Measurements from ENCODE around the gene AARS2.

DNA sequence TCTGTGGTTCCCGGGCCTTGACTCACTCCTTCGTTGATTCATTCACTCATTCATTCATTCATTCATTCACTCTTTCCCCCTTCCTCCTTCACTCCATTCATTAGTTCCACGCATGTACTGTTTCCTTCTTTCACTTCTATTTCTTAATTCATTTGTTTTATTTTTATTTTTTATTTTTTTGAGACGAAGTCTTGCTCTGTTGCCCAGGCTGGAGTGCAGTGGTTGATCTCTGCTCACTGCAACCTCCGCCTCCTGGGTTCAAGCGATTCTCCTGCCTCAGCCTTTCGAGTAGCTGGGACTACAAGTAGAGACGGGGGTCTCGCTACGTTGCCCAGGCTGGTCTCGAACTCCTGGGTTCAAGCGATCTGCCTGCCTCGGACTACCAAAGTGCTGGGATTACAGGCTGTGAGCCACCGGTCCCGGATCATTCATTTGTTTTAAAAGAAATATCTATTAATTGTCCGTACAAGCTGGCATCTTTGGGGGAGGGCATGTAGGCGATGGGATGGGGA lies 47.4 kb downstream of the AARS2 start:
- TF ChIP-seq, protein P1, sequence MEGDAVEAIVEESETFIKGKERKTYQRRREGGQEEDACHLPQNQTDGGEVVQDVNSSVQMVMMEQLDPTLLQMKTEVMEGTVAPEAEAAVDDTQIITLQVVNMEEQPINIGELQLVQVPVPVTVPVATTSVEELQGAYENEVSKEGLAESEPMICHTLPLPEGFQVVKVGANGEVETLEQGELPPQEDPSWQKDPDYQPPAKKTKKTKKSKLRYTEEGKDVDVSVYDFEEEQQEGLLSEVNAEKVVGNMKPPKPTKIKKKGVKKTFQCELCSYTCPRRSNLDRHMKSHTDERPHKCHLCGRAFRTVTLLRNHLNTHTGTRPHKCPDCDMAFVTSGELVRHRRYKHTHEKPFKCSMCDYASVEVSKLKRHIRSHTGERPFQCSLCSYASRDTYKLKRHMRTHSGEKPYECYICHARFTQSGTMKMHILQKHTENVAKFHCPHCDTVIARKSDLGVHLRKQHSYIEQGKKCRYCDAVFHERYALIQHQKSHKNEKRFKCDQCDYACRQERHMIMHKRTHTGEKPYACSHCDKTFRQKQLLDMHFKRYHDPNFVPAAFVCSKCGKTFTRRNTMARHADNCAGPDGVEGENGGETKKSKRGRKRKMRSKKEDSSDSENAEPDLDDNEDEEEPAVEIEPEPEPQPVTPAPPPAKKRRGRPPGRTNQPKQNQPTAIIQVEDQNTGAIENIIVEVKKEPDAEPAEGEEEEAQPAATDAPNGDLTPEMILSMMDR (conservative IDR thresholded peaks at IDR 0.05): no peak
- no peak for TF ChIP-seq EZH2 (IDR thresholded peaks at IDR 0.05; ENCODE audit: low read depth)
